Amniotic epithelial cell (primary cell): Measurements from ENCODE around the gene ZBTB22.

ENCODE experiments used
- DNase-seq: peaks from one replicate; pipeline ENCODE4 v3.0.0-alpha.2; 2010; ENCODE audit warnings: low read depth

The ZBTB22 gene

DNA sequence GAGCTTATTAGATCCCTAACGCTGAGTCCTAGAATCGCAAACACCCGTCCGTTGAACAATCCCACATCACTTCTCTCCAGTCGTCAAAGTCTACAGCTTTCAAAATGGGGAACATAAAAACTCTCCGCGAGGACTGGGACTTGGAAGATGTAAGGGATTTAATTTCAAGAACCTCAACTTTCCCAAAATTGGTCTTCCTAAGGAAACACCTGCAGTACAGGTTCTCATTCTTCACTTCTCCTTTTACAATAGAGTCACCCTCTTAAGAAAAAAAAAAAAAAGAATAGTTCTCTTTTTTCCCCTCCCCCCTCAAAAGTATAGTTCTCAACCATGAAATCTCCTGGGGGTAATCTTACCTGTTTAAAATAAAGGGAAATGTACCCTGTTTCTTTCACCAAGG lies 6.6 kb upstream of the ZBTB22 start:
- DNase-seq: no peak

DNA sequence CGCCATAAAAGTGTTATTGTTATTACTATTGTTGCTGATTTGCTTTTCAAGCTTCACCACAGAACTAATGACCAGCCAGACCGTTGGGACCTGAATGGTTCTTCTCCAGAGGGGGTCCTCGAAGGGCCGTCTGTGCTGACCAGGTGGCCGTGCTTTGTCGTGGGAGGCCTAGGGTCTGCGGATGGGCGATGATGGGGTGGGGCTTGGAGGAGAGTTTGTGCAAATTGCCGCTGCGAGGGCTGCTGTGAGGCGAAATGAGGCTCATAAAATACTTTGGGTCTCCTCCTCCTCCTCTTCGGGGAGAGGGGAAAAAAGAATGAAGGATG lies 6.0 kb upstream of the ZBTB22 start:
- DNase-seq: no peak

DNA sequence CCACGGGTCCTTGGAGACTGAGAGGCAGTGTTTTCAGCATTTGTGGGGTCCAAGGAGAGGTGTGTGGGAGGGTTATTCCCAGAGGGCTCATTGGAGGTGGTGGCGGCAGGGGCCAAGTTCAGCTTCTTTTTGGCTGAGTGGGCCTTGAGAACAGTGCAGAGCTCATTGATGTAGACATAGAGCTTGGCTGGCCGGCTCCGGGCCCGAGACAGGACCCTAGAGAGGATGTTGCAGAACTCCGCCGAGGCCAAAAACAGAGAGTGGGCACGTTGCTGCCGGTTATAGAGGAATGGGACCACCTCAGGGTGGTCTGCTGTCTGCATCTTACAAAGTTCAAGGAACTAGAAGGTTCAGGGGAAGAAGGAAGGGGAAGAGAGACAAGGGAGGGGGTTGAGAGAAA lies 3.7 kb upstream of the ZBTB22 start:
- DNase-seq: no peak

DNA sequence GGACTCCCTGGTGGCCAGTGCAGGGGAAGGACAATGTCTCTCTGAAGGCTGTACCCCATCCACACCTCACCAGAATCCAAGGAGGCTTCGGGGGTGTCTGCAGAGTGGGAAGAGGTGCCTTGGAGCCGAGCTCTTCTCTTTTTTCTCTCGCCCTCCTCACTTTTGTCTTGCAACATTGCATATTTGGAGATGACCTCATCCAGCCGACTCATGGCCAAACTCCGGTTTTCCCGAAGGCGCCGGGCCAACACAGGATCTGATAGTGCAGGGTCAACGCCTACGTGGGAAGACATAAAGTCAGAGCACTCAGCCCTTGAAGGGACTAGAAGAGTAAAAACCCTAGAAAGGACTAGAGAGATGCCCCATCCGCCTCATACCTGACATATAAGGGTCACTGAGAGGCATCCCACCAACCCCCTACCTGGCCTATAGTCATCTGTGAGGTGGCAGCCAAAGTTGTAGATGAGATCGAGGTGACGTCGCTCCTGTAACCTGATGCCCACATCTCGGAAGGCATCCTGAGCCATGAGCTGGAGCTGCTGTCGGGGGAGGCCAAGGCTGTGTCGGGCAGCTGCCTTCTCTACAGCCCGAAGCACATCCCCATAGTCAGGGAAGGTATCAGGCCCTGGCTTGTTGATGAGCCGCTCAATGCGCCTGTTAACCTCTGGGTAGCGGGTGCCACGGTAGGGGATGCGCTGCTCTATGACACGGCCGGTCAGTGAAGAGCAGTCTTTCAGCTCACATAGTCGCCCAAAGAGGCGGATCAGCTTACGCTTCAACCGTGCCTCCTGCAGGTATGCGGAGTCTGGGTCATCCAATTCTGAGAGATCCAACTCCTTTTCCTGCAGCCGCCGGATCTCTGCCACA lies 3.0 kb upstream of the ZBTB22 start:
- peak; percentile 93 for DNase-seq

DNA sequence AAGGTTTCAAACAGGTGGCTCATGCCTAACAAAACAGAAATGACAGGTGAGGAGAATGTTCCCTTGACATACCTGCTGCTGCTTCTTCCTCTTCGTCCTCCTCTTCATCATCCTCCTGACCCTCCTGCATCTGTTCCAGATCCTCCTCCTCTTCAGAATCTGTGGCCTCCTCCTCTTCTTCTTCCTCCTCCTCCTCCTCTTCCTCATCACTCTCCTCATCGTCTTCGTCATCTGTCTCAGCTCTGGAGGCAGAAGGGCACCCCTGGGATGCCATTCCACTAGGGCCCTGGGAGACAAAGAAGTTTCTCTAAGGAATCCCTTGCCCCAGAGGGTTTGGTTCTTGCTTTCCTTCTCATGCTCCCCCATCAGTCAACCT lies 2.4 kb upstream of the ZBTB22 start:
- no peak for DNase-seq

DNA sequence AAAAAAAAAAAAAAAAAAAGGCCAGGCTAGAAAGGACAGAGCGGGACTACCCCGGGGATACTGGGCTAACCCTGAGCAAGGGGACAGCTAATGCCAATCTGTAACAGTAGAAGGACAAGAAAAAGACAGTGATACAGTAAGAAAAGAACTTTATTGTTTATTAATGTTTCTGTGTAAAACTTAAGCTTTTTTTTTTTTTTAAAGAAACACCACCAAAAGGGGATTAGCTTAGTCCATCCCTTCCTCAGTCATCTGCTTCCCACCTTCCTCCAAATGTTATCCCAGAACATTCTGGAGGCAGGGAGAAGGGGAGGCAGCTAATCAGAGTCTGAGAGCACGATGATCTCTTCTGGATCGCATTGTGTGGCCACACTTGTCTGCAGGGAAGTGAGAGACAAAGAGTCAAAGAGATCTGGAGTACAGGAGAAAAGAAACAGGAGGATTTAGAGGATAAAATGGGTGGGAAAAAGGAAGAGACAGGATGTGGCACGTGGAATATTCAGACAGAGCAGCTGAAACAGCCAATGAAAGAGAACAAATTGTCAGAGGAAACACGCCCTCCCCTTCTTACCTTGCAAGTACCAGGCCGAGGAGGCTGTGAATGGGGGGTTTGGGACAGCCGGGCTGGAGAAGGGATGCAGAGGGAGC lies 1.0 kb upstream of the ZBTB22 start:
- DNase-seq: no peak

- DNase-seq: no peak
These were observed 200 bp downstream of the ZBTB22 start for GRCh38 chr6:33317419-33317668.

DNA sequence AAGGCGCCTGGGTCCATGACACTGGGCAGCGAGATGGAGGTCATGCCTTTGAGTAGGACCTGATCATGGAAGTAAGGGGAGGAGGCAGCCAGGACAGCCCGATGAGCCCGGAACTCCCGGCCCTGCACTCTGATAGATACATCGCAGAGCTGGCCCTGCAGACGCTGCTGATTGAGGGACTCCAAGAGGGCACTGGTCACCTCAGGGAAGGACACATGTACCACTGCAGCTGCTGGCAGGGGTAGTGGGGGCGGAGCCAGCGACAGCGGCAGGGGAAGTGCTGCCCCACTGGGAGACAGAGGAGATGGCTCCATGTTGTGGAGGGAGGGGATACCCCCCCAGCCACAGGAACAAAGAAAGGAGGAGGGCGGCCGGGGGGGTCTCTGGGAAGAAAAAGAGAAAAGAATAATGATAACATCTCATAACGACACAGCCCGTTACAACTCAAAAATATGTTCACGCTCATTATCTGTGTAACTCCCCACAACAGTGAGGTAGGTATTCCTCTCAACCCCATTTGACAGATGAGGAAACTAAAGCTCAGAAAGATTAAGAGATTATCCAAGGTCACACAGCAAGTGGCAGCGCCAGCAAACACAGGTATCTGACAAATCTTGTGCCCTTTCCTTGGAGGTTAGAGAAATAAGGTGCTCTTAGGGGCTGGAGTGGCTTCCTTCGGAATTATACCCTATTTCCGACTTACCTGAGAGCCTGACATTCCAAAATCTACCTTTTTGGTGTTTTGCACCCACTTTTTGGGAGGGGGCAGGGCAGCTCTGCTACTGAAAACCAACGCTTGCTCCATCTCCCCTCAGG lies 733 bp downstream of the ZBTB22 start:
- DNase-seq: no peak

DNA sequence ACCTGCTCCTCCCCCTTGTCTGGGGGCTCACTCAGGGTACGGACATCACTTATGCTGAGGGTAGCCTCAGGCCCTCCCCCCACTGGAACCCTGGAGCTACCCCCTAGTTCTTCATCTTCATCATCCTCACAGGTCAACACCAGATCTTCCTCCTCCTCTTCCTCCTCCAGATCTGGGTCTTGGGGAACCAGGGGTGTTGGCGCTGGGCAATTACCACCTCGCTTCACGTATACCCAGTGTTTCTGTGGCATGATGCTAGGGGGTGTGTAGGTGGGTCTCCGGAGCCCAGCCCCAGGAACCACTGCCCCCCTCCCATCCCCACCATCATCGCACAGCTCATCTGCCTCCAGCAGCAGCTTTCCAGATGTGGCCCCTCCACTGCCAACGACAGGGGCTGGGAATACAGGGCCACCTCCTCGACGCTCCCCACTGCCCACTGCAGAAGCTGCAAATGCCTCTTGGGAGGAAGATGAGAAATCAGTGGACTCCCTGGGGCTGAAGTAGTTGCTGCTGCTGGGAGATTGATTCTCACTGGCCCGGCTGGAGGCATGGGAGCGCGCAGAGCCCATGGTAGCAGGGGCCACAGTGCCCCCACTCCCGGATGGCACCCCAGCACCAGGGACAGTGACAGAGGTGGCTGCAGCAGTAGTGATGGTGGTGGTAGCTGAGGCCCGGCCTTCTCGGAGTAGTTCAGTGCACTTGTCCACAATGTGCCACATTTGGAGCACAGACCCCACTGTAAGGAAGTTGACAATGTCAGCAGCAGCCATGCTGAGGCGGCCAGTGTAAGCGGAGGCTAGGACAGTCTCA lies 1.5 kb downstream of the ZBTB22 start:
- no peak for DNase-seq

- no peak for DNase-seq
These were observed 2.4 kb downstream of the ZBTB22 start for GRCh38 chr6:33314943-33315792.

DNA sequence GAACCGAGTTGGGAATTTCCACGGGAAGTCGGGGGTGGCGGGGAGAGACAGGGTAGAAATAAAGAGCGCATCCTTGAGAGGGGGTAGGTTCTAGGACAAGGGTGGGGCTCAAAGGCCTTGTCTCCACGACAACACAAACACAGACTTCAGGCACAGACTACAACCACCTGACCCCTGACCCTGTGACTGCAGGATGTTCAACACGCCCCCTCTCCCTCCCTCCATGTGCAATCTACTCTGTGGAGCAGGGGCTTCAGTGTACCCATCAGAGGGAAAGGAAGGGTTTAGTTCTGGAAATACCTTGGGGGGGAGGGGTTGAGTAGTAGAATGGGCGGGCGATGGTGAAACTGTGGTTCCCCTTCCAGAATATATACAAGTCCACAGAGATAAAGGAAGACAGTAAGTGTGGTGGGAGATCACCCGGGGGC lies 3.0 kb downstream of the ZBTB22 start:
- DNase-seq: peak; percentile 77

- DNase-seq: peak; percentile 43
These were observed 3.6 kb downstream of the ZBTB22 start, which contains the start of gene TAPBP for GRCh38 chr6:33313709-33314514. TAPBP (minus strand) TSS chr6:33314078; CDS start chr6:33314041, 37 bp downstream.

DNA sequence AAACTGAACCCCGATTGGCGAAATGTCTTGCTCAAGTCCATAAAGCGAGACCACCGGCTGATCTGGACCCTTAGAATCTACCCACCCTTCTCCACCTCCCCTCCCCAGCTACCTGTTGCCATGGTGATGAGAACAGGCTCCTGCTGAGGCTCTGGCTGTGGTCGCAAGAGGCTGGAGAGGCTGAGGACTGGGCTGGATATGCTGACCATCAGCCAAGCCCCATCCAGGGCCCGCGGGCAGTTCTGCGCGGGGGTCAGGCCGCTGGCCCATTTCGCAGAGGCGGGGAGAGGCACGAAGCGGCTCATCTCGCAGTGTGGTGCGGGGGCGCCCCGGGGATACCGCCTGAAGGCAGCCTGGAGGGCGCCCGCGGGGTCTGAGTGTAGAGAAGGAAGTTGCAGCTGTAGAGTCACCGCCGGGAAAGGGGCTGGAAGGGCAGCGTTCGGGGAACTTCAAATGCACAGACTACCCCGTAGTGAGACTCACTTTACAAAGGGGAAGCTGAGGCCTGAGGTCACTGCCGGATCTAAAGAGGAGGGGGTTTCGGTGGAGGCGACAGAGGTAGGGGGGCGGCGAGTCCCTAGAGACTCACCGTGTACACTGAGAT lies 4.3 kb downstream of the ZBTB22 start:
- peak; percentile 22 for DNase-seq

DNA sequence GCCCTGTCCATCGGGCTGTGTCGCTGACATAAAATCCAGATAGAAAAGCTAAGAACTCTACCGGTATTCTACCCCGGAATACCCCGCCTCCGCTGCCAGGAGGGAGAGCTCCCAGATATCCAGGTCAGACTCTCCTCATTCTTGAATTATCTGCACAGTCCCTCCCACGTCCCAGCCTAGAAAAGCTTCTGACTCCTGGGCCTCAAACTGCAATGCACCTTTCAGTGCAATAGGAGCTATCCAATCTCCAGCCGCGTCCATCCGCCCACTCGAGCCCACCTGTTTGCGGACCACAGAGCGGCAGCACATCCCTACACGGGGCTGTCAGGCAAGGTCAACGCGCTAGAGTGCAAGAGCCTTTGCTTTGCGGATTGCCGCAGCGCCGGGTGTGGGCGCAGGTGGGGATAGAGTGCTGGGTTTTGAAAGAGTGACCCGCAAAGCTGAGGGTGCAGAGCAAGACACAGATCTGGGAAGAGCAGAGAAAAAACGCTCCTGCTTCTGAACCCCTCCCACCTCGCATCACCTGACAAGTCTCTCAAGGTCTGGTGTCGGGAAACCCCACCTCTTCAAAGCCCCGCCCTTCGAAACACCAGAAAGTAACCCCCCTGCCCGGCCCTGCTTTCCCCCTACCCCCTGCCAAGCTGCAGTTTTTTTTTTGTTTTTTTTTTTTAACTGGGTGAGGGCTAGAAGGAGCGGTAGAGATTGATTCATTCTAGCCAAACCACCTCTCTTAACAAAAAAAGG lies 5.0 kb downstream of the ZBTB22 start:
- DNase-seq: peak; percentile 80

DNA sequence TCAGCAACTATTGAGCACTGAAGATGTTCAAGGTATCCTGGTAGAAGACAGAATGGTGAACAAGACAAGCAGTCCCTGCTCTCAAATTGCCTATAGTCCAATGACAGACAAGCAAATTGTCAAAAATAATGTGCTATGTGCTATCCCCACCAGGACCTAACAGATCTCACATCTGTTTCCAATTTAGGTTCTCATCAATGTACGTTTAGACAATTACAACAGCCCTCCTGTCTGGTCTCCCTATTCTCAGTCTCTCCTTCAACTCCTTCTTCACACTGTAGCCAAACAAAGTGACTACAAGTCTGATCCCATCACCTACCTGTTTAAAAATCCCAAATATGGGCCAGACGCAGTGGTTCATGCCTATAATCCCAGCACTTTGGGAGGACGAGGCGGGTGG lies 11.2 kb downstream of the ZBTB22 start:
- no peak for DNase-seq

DNA sequence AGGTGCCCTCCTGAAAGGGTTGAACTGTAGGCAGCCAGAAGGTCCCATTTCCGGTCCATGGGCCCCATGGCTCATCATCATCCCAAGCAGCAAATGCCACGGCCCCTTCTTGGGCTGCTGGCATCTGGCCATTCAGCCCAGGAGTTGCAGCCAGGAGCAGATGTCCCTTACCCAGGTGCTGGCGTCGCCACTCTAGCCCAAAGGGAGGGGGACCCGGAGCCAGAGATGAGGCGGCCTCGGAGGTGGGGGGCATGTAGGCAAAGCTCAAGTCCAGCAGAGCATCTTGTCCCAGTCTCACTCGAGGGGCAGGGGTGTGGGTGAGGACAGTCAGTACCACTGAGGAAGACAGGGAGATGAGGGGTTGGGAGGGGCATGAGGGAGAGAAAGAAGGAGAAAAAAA lies 12.5 kb downstream of the ZBTB22 start:
- DNase-seq: no peak

GRCh38 chr6:33304216-33304615 lies 13.3 kb downstream of the ZBTB22 start:
- DNase-seq: no peak

- DNase-seq: no peak
These were observed 15.7 kb downstream of the ZBTB22 start for GRCh38 chr6:33301877-33302276.

DNA sequence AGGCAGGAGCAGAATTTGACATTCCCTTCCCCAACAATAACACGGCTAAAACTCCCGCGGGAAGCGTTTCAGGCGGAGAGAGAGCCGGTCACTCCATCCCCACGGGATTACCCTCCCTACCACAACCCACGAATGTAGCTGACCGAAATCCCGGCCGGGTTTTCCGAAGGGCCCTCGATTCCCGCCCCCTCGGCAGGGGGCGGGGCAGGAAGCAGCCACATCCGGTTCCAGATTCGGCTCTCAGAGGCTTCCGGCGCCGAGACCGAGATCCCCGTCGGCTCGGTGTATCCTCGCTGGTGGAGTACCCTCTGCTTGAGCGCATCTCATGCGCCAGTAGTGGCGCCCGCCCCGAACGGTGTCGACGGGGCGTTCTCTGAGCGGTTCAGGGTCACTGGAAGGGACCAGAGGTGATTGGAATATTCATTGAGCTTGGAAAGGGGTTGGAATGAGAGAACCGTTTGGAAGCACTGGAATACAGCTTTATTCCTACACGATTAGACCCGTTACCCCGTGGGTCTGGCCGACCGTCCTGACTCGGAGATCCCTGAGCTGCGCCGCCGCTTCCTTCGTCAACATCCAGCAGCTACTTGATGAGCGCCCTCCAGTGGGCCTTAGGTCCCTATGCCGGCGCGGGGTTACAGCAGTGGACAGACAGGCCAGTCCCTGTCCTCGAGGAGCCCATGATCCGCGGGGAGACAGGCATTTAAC lies 18.2 kb downstream of the ZBTB22 start:
- peak; percentile 90 for DNase-seq
